ENCODE results near the gene FARS2. TPM values are rescaled to one million over a fixed set of nuclear protein-coding genes. Genes with fewer than 3 reads are reported as not detected.

FARS2 gene
- total RNA-seq, 1 experiment from 2014 or later: 15.0 TPM

GRCh38 chr6:5328800-5329199 lies 67.5 kb downstream of the FARS2 start:
- TF ChIP-seq ZNF263 (CRISPR knock-in tag; IDR thresholded peaks at IDR 0.05; ENCODE audit: low read depth) (no peak), ATF2 (CRISPR knock-in tag; IDR thresholded peaks at IDR 0.05; ENCODE audit: borderline replicate concordance, low read depth) (no peak), GRHL2 (CRISPR knock-in tag; IDR thresholded peaks at IDR 0.05; ENCODE audit: insufficient replicate concordance, severe bottlenecking) (no peak), SMAD4 (CRISPR knock-in tag; IDR thresholded peaks at IDR 0.05) (no peak), NFE2L1 (CRISPR knock-in tag; IDR thresholded peaks at IDR 0.05) (no peak), HMGA2 (CRISPR knock-in tag; IDR thresholded peaks at IDR 0.05) (no peak), EMX1 (CRISPR knock-in tag; IDR thresholded peaks at IDR 0.05) (no peak), SP1 (CRISPR knock-in tag; conservative IDR thresholded peaks at IDR 0.05) (no peak), FOXJ3 (CRISPR knock-in tag; IDR thresholded peaks at IDR 0.05; ENCODE audit: borderline replicate concordance) (no peak), CREM (CRISPR knock-in tag; IDR thresholded peaks at IDR 0.05) (no peak)
- TF ChIP-seq, protein P1, sequence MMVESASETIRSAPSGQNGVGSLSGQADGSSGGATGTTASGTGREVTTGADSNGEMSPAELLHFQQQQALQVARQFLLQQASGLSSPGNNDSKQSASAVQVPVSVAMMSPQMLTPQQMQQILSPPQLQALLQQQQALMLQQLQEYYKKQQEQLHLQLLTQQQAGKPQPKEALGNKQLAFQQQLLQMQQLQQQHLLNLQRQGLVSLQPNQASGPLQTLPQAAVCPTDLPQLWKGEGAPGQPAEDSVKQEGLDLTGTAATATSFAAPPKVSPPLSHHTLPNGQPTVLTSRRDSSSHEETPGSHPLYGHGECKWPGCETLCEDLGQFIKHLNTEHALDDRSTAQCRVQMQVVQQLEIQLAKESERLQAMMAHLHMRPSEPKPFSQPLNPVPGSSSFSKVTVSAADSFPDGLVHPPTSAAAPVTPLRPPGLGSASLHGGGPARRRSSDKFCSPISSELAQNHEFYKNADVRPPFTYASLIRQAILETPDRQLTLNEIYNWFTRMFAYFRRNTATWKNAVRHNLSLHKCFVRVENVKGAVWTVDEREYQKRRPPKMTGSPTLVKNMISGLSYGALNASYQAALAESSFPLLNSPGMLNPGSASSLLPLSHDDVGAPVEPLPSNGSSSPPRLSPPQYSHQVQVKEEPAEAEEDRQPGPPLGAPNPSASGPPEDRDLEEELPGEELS (CRISPR knock-in tag; IDR thresholded peaks at IDR 0.05): no peak
- no peak overlapping the region for H3K4me3 Mint-ChIP-seq
- H3K4me1 Mint-ChIP-seq: no peaks in the 10 kb centered on the region
- ChIA-PET CTCF (no interaction called here), POLR2A (interaction anchor here (0.6 kb wide), 1 partner anchor 1131 kb away, joined by 4 read pairs; no protein-coding TSS in a partner anchor)
- H3K36me3 Mint-ChIP-seq: peaks cover 30% of the 10 kb centered on the region
- ATAC-seq (no peak), DNase-seq (ENCODE audit: low spot score) (no peak)
- H3K27me3 Mint-ChIP-seq (ENCODE audit: low read depth): no peaks in the 10 kb centered on the region; the same call in 1 of the 2 replicates
- no peak overlapping the region for H3K27ac Mint-ChIP-seq
- peaks cover 32% of the 10 kb centered on the region for H3K9me3 Mint-ChIP-seq

DNA sequence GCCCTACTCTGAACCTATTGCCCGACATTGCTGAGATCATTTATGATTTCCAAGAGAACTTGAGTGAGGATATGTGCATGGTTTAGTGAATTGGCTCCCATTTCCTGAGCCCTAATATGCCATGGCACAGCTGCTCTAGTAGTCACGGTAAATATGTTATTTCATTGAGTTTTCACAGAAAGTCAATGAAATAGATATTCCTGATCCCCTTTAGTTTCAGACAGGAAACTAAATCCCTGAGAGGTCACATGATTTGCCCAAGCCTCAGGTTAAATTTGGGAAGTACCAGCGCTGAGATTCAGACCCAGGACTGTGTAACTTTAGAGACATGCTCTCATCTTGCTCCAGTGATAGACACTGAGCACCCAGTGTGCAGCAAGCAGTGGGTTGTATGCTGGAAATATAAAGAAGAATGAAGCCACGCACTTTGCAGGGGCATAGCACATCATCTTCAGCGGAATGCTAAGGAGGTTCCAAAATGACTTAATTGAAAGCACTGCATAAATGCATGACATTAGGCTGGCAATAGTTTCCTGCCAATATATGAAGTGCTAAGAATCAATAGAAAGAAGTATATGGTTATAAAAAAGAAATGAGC lies 70.6 kb downstream of the FARS2 start:
- peaks cover 9% of the 10 kb centered on the region for H3K9me3 Mint-ChIP-seq
- no peak overlapping the region for H3K4me3 Mint-ChIP-seq
- ATAC-seq: no peak
- H3K4me1 Mint-ChIP-seq: no peaks in the 10 kb centered on the region
- ChIA-PET CTCF (no interaction called here), POLR2A (no interaction called here)
- no peaks in the 10 kb centered on the region; the same call in none of the 2 replicates for H3K36me3 Mint-ChIP-seq
- TF ChIP-seq CBFB (CRISPR knock-in tag; IDR thresholded peaks at IDR 0.05; ENCODE audit: low read depth) (no peak), ZNF219 (CRISPR knock-in tag; IDR thresholded peaks at IDR 0.05; ENCODE audit: borderline replicate concordance) (no peak), ZNF416 (CRISPR knock-in tag; IDR thresholded peaks at IDR 0.05) (no peak), AFF4 (CRISPR knock-in tag; IDR thresholded peaks at IDR 0.05; ENCODE audit: borderline replicate concordance) (no peak), PREB (CRISPR knock-in tag; IDR thresholded peaks at IDR 0.05; ENCODE audit: borderline replicate concordance) (no peak), TCF7 (CRISPR knock-in tag; IDR thresholded peaks at IDR 0.05; ENCODE audit: low read depth) (no peak), MLX (CRISPR knock-in tag; IDR thresholded peaks at IDR 0.05) (no peak), CREB1 (CRISPR knock-in tag; IDR thresholded peaks at IDR 0.05) (no peak)
- TF ChIP-seq, protein P2, sequence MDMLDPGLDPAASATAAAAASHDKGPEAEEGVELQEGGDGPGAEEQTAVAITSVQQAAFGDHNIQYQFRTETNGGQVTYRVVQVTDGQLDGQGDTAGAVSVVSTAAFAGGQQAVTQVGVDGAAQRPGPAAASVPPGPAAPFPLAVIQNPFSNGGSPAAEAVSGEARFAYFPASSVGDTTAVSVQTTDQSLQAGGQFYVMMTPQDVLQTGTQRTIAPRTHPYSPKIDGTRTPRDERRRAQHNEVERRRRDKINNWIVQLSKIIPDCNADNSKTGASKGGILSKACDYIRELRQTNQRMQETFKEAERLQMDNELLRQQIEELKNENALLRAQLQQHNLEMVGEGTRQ (CRISPR knock-in tag; IDR thresholded peaks at IDR 0.05): no peak
- no peak for DNase-seq (ENCODE audit: low spot score)
- no peaks in the 10 kb centered on the region for H3K27me3 Mint-ChIP-seq (ENCODE audit: low read depth)
- H3K27ac Mint-ChIP-seq: no peak overlapping the region

Data from WTC11 (cell line).